LHCN-M2 (cell line): ENCODE measurements around the gene GPR173. TPM values are rescaled to one million over a fixed set of nuclear protein-coding genes. Genes with fewer than 3 reads are reported as not detected.
A peak's percentile ranks its signal among the peaks of the same experiment; 100 is the strongest.

ENCODE experiments used
- DNase-seq: peaks from one replicate; pipeline ENCODE4 v3.0.0-alpha.2; 2012; ENCODE audit warnings: low read depth
- total RNA-seq: library from RNA; depleted of rRNA; stranded (reverse); fragments of >200 nt; gene quantifications from 2 replicates; pipeline ENCODE4 v1.2.3, GENCODE V29; 2014

Gene GPR173
- total RNA-seq, 1 experiment from 2014 or later, result 4.1 TPM

DNA sequence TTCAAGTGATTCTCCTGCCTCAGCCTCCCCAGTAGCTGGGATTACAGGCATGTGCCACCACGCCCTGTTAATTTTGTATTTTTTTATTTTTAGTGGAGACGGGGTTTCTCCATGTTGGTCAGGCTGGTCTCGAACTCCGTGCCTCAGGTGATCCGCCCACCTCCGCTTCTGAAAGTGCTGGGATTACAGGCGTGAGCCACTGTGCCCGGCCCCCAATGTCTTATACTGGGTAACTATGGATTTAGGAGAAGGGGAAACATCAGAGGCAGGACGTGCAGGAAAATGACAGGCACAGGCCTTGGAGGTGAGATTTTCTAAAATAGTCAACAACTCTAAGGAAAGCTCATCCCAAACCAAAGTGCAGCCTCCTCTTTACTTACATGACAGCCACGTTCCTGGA is 22.5 kb downstream of the GPR173 start:
- DNase-seq, result no peak

DNA sequence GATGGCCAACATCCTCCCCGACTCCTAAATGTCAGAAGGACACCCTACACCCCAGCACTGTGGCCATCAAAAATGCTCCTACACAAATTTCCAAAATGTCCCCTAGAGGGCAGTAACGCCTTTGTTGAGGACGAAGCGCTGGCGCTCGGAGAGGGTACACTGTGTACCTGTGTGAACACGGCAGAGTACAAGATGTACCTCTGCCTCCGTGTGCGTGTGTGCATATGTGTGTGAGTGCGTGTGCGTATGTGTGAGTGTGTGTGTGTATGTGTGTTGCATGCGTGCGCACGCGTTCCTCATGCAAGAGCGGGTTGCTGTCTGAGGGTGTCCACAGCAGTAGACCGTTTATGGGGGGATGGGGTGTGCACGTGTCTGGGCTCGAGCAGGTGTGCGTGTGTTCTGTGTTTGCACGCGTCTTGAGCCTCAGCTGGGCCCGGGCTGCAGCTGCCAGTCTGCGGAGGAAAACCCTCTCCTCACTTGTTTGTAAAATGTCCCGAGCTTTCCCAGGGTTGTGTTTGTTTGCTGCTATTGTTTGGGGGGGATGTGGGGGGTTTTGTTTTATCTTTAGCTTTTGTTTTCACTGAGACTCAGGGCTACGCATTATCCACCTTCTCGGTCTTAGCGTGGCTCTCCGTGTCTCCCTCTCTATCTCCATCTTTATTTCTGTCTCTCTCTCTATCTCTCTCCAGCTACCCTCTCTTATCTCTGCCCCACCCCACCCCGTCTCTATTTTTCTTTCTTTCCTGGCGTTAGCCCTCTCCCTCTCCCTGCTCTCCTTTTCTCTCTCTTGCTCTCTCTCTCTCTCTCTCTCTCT is 23.2 kb downstream of the GPR173 start:
- DNase-seq, result peak; percentile 57

DNA sequence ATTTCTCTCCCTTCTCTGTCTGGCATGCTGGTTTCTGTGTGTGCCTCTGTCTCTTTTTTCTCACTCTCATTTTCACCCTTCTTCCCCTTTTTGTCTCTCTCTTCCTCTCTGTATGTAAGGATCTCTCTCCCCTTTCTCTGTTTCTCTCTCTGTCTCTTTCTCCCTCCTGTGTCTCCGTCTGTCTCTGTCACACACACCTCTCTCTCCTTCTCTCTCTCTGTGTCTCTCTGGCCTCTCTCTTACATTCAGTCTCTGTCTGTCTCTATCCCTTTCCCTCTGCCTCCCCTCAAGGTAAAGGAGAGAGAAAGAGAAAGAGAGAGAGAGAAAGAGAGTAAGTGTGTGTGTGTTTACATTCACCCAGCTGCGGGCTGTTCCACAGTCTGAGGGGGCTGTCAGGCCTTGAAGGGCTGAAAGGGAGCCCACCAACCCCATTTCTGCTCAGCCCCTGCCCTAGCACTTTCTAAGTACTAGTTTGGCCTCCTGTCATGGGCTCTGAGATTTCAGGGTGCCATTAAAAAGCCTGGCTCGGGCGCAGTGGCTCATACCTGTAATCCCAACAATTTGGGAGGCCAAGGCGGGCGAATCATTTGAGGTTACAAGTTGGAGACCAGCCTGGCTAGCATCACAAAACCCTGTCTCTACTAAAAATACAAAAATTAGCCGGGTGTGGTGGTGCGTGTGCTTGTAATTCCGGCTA is 24.0 kb downstream of the GPR173 start:
- no peak for DNase-seq

DNA sequence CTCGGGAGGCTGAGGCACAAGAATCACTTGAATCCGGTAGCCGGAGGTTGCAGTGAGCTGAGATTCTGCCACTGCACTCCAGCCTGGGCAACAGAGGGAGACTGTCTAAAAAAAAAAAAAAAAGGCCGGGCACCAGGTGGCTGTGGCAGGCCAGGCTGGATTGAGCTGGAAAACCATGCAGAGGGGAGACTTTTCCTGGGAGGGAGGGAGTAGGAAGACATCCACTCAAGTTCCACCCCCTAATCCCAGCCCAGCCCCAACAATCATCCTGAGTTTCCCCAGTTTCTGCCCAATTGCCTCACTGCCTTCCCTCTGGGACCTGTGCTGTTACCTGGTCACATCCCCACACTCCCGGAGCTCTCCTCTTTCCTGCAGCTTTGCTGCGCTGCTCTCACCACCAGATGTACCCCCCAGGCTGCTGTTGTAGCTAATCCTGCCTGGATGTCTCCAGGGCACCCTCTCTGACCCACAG is 24.6 kb downstream of the GPR173 start:
- no peak for DNase-seq

DNA sequence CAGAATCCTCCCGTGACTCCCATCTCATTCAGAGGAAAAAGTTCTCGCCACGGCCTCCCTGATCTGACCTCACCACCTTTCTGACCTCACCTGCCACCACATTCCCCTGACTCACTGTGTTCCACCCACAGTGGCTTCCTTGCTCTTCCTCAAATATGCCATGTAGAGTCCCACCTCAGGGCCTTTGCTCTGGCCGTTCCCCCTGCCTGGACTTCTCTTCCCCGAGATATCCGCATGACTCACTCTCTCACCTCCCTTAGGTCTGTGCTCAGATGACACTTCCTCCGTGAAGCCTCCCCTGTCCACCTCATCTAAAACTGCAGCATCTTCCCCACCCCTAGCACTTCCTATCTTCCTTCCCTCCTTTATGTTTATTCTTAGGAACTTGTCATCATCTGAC is 26.4 kb downstream of the GPR173 start:
- DNase-seq, result no peak

DNA sequence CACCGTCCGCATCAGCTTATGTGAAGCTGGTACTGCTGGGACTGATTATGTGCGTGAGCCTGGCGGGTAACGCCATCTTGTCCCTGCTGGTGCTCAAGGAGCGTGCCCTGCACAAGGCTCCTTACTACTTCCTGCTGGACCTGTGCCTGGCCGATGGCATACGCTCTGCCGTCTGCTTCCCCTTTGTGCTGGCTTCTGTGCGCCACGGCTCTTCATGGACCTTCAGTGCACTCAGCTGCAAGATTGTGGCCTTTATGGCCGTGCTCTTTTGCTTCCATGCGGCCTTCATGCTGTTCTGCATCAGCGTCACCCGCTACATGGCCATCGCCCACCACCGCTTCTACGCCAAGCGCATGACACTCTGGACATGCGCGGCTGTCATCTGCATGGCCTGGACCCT is 28.1 kb downstream of the GPR173 start:
- DNase-seq, result no peak

DNA sequence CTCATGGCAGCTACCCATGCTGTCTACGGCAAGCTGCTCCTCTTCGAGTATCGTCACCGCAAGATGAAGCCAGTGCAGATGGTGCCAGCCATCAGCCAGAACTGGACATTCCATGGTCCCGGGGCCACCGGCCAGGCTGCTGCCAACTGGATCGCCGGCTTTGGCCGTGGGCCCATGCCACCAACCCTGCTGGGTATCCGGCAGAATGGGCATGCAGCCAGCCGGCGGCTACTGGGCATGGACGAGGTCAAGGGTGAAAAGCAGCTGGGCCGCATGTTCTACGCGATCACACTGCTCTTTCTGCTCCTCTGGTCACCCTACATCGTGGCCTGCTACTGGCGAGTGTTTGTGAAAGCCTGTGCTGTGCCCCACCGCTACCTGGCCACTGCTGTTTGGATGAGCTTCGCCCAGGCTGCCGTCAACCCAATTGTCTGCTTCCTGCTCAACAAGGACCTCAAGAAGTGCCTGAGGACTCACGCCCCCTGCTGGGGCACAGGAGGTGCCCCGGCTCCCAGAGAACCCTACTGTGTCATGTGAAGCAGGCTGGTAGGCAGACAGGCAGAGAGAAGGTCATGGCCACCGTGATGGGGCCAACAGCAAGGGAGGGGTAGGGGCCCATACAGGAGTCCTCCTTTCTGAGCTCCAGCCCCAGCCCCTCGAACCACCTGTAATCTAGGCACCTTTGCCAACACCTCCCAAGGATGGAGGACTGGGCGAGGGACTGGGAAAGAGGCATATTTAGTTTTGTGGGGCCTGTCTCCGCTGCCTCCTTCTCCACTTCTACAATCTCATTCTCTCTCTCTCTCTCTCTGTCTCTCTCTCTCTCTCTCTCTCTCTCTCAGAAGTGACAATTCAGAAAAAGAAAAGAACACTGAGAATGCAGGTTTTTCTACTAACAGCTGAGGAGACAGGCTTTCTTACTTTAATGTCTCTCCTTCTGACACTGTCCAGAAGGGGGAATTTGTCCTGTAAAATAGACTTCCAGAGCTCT is 28.9 kb downstream of the GPR173 start:
- no peak for DNase-seq

DNA sequence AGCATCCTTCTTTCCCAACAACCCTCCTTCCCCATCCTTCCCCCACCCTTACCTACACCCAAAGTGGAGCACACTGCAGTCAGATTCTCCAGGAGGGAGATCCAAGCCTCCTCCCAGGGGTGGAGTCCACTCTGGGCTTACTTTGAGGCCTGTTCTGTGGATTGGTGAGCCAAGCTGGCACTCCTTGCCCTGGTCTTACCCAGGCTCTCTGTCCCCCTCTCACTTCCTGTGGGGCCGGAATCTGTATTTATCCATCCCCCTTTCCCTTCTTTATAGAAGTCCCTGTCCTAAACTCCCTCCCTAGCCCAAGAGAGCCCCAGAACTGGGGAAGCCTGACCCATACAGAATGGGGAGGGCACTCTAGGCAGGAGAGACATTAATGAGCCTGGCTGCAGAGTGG is 30.4 kb downstream of the GPR173 start:
- DNase-seq, result no peak

DNA sequence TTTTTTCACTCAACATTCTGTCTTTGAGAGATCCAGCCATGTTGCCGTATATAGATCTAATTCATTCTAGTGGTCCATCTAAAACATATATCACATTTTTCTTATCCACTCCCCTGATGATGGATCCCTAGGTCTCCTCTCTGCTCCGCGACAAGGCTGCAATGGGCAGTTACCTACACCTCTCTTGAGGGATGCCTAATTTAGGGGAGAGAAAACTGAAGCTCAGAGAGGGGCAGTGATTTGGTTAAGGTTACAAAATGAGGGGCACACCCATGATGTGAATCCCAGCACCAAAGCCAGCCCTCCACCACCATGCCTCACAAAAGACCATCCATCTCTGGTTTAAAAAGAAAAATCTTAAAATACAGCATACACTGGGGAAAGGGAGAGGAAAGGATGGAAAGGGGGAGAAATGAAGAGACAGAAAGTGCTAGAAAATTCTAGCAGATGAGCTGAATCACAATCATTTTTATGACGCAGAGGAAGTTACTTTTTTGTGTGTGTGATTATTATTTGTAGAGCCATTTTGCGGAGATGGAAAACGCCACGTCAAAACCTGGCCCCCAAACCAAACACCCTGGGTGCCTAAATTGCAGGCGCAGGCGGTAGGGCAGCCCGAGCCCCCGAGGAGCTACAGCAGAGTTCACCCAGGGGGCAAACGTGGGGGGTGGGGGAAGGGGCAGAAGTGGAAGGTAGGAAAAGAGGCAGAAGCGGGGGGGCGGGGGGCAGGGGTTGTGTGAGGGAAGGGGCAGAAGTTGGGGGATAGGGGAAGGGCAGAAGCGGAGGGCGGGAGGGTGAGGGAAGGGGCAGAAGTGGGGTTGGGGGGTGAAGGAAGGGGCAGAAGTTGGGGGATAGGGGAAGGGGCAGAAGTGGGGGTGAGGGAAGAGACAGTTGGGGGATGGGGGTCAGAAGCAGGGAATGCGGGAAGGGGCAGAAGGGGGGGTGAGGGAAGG is 32.3 kb downstream of the GPR173 start:
- no peak for DNase-seq

DNA sequence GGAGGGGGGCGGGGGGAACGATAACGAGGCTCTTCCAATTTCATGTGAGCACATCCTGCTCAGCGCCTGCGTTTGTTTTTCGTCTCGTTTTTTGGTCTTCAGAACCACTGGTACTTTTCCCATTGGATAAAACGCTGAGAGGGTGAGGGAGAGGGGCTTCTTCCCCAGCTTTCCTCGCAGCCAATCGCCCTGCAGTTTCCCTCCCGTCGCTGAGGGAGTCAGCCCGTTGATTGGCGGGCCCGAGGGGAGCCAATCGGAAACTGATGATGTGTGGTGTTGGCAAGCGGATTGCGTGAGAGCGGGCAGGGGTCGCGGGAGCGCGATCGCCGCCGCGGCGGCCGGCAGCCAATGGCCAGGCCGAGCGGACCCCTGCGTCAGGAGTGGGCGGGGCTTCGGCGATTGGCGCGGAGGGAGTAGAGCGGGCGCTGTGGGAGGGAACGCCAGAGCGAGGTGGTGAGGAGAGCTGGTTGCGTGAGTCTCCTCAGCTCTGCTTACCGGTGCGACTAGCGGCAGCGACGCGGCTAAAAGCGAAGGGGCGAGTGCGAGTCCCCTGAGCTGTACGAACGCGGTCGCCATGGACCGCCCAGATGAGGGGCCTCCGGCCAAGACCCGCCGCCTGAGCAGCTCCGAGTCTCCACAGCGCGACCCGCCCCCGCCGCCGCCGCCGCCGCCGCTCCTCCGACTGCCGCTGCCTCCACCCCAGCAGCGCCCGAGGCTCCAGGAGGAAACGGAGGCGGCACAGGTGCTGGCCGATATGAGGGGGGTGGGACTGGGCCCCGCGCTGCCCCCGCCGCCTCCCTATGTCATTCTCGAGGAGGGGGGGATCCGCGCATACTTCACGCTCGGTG is 33.6 kb downstream of the GPR173 start, which contains the start of gene TSPYL2:
TSS of gene TSPYL2 (plus strand) at position 443 of the 848 bp plus-strand sequence. CDS start at position 575, 132 bp downstream.
- DNase-seq, result peak; percentile 94

DNA sequence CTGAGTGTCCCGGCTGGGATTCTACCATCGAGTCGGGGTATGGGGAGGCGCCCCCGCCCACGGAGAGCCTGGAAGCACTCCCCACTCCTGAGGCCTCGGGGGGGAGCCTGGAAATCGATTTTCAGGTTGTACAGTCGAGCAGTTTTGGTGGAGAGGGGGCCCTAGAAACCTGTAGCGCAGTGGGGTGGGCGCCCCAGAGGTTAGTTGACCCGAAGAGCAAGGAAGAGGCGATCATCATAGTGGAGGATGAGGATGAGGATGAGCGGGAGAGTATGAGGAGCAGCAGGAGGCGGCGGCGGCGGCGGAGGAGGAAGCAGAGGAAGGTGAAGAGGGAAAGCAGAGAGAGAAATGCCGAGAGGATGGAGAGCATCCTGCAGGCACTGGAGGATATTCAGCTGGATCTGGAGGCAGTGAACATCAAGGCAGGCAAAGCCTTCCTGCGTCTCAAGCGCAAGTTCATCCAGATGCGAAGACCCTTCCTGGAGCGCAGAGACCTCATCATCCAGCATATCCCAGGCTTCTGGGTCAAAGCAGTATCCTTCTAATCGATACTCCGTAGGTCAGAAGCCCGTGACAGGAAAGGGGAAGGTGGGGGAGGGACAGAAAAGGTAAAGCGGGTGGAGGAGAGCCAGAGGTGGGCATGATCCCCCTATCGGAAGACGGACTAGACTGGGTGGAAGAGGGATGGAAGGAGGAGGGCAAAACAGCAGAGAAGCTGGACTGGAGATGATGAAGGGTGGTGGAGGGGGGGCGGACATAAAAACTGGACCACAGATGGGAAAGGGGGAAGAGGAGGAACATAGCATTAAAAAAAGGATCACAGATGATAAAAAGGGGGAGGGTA is 34.4 kb downstream of the GPR173 start:
- no peak for DNase-seq

DNA sequence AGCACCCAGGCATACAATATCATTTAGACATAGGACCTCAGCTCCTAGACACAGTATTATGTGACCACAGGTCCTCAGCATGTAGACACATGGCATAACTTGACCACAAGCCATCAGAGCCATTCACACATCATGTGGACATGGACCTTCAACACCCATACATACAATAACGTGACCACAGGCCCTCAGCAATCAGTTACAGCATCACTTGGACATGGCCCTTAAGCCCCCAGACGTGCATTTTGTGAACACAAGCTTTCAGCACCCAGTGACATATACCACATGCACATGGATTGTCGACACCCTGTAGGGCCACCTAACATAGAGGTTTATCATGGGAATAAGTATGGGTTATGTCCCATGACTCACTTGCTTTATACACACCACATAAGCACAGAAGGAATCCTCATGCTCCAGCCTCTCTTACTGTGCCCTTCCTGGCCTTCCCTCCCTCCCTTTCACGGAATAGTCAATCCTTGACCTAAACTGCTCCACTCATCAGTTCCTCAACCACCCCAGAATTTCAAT is 35.5 kb downstream of the GPR173 start:
- no peak for DNase-seq

DNA sequence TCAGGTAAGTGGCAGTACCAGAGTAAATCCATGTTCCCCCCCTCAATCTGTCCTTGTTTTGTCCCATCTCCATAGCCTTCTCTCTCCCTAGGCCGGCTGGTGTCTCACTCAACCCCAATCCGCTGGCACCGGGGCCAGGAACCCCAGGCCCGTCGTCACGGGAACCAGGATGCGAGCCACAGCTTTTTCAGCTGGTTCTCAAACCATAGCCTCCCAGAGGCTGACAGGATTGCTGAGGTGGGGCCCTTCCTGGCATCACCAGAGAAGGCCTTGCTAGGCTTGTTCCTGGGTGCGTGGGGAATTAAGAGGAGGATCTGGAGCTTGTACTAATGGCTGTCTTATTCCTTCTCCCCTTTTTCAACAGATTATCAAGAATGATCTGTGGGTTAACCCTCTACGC is 36.3 kb downstream of the GPR173 start:
- DNase-seq, result no peak

DNA sequence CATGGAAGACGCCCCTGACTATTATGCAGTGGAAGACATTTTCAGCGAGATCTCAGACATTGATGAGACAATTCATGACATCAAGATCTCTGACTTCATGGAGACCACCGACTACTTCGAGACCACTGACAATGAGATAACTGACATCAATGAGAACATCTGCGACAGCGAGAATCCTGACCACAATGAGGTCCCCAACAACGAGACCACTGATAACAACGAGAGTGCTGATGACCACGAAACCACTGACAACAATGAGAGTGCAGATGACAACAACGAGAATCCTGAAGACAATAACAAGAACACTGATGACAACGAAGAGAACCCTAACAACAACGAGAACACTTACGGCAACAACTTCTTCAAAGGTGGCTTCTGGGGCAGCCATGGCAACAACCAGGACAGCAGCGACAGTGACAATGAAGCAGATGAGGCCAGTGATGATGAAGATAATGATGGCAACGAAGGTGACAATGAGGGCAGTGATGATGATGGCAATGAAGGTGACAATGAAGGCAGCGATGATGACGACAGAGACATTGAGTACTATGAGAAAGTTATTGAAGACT is 37.2 kb downstream of the GPR173 start:
- DNase-seq, result no peak

DNA sequence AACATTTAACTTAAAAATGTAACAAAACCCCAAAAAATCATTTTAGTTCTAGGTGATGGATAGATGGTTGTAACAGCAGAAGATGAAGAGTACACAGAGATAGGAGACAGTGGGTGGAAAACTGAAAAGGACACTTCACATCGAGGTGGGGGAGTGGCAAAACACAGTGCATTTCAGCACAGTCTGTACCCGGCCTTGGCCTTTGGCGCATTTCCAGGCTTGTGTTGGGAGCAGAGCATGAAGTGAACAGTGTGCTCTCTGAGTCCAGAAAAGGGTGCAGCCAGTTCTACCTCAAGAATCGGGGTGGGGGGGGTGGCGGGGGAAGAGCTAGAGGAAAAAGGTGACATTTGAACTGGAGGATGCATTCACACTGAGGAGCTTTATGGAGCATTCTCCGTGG is 37.9 kb downstream of the GPR173 start:
- no peak for DNase-seq

DNA sequence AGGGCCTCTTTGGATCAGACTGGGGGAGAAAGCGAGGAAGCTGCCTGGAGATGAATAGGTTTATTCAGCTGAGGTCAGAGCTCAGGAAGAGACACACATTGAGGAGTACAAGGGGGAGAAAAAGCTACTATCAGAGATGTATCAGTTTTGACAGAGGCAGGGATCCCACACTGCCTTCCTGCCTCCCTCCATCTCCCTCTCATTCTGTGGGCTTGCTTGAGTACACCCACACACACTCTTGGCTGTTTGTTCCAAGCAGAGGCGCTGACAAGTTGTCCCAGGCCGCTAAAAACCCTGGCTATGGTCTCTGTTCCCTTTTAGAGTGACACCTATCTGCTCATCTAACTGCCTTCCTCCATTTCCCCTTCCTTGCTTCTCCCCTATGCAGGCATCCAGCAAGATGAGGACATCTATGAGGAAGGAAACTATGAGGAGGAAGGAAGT is 38.8 kb downstream of the GPR173 start:
- no peak for DNase-seq

DNA sequence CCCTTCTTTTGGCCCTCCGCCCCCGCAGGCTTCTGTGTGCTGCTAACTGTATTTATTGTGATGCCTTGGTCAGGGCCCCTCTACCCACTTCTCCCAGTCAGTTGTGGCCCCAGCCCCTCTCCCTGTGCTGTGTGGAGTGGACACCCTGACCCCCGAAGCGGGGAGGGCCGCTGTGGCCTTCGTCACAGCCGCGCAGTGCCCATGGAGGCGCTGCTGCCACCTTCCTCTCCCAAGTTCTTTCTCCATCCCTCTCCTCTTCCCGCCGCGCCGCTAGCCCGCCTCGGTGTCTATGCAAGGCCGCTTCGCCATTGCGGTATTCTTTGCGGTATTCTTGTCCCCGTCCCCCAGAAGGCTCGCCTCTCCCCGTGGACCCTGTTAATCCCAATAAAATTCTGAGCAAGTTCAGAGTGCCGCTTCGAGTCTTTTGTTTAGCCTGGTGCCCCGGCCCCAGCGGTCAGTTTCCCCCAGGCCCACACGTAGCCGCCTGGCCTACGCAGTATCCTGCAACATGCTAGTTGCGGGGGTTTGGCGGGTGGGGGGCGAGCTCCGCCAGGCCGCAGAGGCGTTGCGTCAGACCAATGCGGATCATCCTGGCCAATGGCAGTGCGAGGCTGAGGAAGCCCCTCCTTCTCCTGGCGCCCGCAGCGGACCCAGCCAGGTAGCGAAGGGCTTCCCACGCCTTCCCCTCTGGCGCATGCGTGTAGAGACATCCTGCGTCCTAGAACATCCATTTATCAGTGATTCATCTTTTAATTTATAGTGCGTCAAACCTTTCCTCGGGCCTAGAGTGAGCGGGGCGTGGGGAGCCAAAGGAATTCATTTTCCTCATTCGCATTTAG is 39.8 kb downstream of the GPR173 start:
- DNase-seq, result no peak
